H1 (cell line): ENCODE results near the gene PLPPR3. TPM values are rescaled to one million over a fixed set of nuclear protein-coding genes. Genes with fewer than 3 reads are reported as not detected.

Experiments
- ASH2L ChIP-seq: fragments of 200-600, 300-600 bp; sonication (generic); IDR thresholded peaks from one replicate; pipeline ENCODE4 v1.7.1; 2017; ENCODE audit warnings: low read length
- BACH1 ChIP-seq: IDR thresholded peaks from 2 replicates; pipeline ENCODE4 v1.6.1; 2012; ENCODE audit warnings: low read length, improper control_type of control experiment
- KDM5A ChIP-seq: fragments of 200-600 bp; IDR thresholded peaks from 2 replicates; pipeline ENCODE4 v1.7.1; 2012; ENCODE audit warnings: mild to moderate bottlenecking, low read length, inconsistent platforms, mixed read lengths
- POU5F1 ChIP-seq: IDR thresholded peaks from 2 replicates; pipeline ENCODE4 v1.6.1; 2011; ENCODE audit warnings: low read depth, mild to moderate bottlenecking, low read length, moderate library complexity
- RXRA ChIP-seq: IDR thresholded peaks from 2 replicates; pipeline ENCODE4 v1.6.1; 2011; ENCODE audit warnings: low read depth, mild to moderate bottlenecking, low read length, moderate library complexity; ENCODE audit not compliant: insufficient read depth
- SP1 ChIP-seq: IDR thresholded peaks from 2 replicates; pipeline ENCODE4 v1.6.1; 2011; ENCODE audit warnings: low read depth, low read length
- SP4 ChIP-seq: IDR thresholded peaks from 2 replicates; pipeline ENCODE4 v1.6.1; 2012; ENCODE audit warnings: low read length, inconsistent platforms
- TAF7 ChIP-seq: optimal IDR thresholded peaks from 2 replicates; pipeline ENCODE3; 2011; ENCODE audit warnings: low read depth, mild to moderate bottlenecking, inconsistent platforms, low read length, moderate library complexity, borderline replicate concordance
- polyA plus RNA-seq, 7 experiments: library from polyadenylated mRNA; depleted of rRNA in 3 of 7; stranded (reverse) in 5 of 7; unstranded in 2 of 7; fragments of >200 nt in 5 of 7; fragments of 200-250 nt in 2 of 7; gene quantifications; 1 replicate in 5 of 7; 2 replicates in 1 of 7; 4 replicates in 1 of 7; pipeline versions ENCODE4 v1.2.1 to v1.2.3, GENCODE V29; 2011 to 2013; ENCODE audit warnings: missing spikeins in 2 of 7, mixed read lengths in 2 of 7
- total RNA-seq: library from RNA; stranded (reverse); fragmentation: NEBNext Ultra II Directional; extraction: Animal tissue kit (Norgen Biotek cat#: 25700); gene quantifications from 2 replicates; pipeline ENCODE4 v1.2.1, GENCODE V29; 2021
- TF ChIP-seq, protein P1 (sequence below): IDR thresholded peaks from 2 replicates; pipeline ENCODE4 v1.6.1; 2012; ENCODE audit warnings: low read length, inconsistent platforms

PLPPR3 gene
- total and polyA plus RNA-seq, 2 of the 8 experiments (the other 6 are each of a cell fraction or from before 2014, with no cell fraction given): 71.7 to 76.4 TPM

DNA sequence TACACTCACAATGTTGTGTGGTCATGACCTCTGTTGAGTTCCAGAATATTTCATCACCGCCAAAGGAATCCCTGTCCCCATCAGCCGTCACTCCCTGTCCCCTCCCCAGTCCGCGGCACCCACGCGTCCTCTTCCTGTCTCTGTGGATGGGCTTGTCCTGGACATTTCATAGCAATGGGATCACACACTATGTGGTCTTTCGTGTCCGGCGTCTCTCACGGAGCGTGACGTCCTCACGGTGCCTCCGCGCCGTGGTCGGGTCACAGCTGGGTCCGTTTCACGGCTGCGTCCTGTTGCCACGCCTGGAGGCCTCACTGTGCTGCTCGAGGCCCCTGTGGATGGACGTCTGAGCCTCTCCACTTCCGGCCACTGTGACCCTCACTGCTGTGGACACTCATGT lies 12.5 kb upstream of the PLPPR3 start (continued):
- TF ChIP-seq, protein P1, sequence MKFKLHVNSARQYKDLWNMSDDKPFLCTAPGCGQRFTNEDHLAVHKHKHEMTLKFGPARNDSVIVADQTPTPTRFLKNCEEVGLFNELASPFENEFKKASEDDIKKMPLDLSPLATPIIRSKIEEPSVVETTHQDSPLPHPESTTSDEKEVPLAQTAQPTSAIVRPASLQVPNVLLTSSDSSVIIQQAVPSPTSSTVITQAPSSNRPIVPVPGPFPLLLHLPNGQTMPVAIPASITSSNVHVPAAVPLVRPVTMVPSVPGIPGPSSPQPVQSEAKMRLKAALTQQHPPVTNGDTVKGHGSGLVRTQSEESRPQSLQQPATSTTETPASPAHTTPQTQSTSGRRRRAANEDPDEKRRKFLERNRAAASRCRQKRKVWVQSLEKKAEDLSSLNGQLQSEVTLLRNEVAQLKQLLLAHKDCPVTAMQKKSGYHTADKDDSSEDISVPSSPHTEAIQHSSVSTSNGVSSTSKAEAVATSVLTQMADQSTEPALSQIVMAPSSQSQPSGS: no peak
- no peak for TF ChIP-seq SP4
- TF ChIP-seq BACH1: no peak
- TF ChIP-seq POU5F1: no peak
- no peak for TF ChIP-seq RXRA
- TF ChIP-seq TAF7: no peak
- no peak for TF ChIP-seq ASH2L
- no peak for TF ChIP-seq KDM5A
- TF ChIP-seq SP1: no peak
- TF ChIP-seq, all 59 proteins: peak for 0
